Fibroblast of upper back skin (primary cell): ENCODE results near the gene CD99L2.
"Not testable (repeated sequence)": the region's sequence is repeated elsewhere in the genome, so short reads cannot be mapped to it uniquely, and the experiment has no call there.

Experiments
- DNase-seq: peaks from one replicate; pipeline ENCODE4 v3.0.0-alpha.2; 2013

Gene CD99L2

GRCh38 chrX:150849996-150850720 is 48.3 kb downstream of the CD99L2 start:
- DNase-seq: no peak

DNA sequence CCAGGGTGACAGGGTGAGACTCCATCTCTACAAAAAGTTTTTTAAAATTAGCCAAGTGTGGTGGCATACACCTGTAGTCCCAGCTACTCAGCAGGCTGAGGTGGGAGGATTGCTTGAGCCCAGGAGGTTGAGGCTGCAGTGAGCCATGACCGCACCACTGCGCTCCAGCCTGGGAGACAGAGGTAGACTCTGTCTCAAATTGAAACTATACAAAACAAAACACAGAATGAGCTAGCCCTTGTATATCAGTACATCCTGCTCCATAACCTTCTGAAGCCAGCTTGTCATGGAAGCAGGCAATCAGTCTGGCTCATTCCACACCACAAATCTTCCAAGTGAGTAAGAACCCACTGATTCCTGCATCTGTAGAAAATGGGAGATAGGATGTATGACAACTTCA is 49.0 kb downstream of the CD99L2 start:
- DNase-seq: no peak

GRCh38 chrX:150848914-150849365 is 49.5 kb downstream of the CD99L2 start:
- DNase-seq: no peak

- DNase-seq: no peak
Measured at GRCh38 chrX:150847088-150847487, 51.4 kb downstream of the CD99L2 start.

DNA sequence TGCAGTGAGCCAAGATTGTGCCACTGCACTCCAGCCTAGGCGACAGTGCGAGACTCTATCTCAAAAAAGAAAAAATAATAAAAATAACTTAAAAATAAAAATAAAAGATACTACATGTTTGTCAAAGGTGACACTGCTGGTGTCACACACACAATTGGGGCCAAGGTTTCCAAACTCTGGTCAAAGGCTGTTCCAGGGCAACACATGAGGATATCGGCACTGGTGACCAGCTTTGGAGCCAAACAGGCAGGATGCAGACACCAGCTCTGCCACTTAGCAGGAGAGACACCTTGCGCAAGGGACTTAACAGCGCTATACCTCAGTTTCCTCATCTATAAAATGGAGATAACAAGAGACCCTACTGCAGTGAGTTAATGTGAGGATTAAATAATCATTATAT is 52.3 kb downstream of the CD99L2 start:
- DNase-seq: no peak

GRCh38 chrX:150845091-150845490 is 53.4 kb downstream of the CD99L2 start:
- no peak for DNase-seq

GRCh38 chrX:150844016-150844415 is 54.5 kb downstream of the CD99L2 start:
- no peak for DNase-seq

DNA sequence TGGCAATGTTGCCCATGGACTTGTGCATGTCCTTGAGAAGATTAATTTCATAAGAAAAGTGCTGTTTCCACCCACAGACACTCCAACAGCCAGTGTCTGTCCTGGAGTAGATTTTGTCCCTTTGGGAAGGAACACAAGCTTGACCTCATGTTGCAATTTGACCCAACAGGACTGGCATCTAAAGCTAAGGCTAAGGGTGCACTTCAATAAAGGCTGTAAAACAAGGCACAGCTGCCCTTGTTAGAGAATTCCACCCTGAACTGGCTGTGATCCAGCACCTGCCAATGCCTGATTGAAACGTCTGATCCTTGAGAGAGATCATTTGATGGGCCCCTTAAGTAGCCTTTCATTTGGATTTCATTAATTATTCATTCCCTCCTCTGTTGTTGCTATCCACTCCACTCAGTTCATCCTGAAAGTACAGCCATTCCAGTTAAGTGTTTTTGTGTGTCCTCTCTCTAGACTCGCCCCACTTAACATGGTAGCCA is 56.2 kb downstream of the CD99L2 start:
- DNase-seq: no peak

DNA sequence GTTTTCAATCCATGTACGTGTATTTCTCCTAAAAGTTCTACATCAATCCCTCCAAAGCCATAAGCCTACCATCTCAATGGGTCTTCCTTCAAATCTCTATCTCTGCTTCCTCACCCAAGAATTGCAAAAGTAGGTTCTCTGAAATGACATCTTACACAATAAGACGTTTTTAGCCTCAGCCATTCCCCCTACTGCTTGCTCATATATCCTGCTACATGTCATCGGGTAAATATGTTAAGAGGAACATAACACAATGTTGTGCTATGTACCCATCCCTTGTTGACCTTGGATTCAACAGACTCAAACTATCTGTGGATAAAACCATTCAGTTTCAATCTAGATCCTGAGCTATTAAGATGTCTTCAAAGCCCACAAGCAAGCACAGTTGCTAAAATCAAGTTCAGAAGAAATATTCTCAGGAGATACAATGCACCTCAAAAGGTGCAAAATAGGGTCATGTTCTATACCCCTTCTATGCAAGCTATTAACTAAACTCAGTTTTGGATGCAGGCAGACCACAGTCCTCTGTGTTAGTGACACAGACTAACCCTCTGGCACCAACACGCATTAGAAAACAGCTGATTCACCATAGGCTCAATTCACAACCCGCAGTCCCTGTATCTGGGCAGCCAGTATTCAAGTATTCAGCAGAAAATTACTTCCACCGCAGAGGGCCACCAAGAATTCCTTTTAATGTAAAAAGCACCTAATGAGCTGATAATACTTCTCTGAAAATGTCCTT is 56.8 kb downstream of the CD99L2 start:
- peak; percentile 8 for DNase-seq

DNA sequence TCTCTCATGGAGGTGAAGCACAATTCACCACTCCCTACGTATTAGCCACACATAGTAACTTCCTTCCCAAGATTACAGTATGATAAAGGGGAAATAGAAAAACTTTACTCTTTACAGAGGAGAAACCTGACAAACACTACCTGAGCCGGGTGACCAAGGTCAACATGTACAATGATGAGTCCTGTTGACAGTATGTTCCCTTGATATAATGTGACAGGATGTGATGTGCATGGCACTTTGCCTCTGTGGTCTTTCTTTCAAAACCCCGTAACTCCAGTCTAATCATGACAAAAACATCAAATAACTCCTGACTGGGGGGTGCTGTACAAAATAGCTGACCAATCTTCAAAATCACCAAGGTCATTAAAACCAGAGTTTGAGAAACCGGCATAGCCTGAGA is 60.6 kb downstream of the CD99L2 start:
- no peak for DNase-seq

DNA sequence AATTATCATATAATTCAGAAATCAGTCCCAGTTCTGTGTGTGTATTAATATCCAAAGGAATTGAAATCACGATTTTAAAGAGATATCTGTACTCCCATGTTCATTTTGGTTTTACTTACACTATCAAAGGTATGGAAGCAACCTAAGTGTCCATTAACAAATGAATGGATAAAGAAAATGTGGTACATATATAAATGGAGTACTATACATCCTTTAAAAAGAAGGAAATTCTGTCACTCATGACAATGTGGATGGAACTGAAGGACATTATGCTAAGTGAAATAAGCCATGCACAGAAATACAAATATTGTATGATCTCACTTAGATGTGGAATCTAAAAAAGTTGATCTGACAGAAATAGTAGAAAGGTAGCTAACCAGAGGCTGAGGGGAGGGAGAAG is 63.8 kb downstream of the CD99L2 start:
- DNase-seq: no peak

DNA sequence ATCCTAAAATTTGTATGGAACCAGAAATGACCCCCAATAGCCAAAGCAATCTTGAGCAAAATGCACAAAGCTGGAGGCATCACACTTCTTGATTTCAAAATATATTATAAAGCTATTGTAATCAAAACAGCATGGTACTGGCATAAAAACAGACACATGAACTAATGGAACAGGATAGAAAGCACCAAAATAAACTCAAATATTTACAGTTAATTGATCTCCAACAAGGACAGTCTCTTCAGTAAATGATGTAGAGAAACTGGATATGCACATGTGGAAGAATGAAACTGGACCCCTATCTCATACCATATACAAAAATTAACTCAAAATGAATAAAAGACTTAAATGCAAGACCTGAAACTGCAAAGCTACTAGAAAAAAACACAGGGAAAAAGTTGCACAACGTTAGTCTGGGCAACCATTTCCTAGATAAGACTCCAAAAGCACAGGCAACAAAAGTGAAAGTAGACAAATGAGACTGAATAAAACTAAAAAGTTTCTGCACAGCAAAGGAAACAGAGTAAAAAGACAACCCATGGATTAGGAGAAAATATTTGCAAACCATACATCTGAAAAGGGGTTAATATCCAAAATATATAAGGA is 64.9 kb downstream of the CD99L2 start:
- DNase-seq: no peak

- no peak for DNase-seq
Measured at GRCh38 chrX:150831863-150832262, 66.6 kb downstream of the CD99L2 start.

DNA sequence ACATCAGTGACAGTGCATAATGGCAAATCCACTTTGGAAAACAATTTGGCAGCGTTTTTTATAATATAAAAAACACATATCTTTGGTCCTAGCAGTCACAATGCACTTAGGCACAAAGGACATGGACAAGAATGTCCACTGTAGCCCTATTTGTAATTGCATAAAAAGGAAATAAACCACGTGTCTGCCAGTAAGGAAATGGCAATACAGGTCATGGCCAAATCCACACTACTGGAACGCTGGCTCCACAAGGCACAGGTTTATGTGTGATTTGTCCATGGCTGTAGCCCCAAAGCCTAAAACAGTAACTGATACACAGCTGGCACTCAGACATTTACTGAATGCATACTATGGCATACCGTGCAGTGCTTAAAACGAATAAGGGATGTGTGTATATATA is 69.7 kb downstream of the CD99L2 start:
- DNase-seq: no peak

DNA sequence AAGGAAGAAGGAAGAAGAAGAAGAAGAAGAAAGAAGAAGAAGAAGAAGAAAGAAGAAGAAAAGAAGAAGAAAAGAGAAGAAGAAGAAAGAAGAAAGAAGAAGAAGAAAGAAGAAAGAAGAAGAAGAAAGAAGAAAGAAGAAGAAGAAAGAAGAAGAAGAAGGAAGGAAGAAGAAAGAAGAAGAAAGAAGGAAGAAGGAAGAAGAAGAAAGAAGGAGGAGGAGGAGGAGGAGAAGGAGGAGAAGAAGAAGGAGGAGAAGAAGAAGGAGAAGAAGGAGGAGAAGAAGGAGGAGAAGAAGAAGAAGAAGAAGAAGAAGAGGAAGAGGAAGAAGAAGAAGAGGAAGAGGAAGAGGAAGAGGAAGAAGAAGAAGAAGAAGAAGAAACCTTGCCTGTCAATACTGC is 74.1 kb downstream of the CD99L2 start:
- DNase-seq: not testable (repeated sequence)

GRCh38 chrX:150823826-150824225 is 74.6 kb downstream of the CD99L2 start:
- not testable (repeated sequence) for DNase-seq

GRCh38 chrX:150821971-150822370 is 76.5 kb downstream of the CD99L2 start:
- DNase-seq: no peak

- no peak for DNase-seq
Measured at GRCh38 chrX:150813922-150814321, 84.5 kb downstream of the CD99L2 start.

DNA sequence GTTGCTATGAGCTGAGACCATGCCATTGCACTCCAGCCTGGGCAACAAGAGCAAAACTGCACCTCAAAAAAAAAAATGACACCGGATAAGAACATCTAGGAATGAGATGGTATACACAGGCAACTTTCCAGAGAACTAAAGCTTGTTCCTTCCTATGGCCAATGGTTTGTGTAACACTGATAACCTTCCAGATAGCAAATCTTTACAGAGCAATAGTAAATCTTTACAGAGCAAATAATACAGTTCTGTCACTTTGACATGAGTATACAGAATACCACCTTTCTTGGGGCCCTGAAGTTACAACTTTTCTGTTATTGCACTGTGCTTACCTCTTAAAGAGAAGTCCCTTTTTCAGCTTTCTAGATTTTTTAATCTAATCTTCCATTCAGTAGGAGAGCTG is 91.6 kb downstream of the CD99L2 start:
- no peak for DNase-seq

DNA sequence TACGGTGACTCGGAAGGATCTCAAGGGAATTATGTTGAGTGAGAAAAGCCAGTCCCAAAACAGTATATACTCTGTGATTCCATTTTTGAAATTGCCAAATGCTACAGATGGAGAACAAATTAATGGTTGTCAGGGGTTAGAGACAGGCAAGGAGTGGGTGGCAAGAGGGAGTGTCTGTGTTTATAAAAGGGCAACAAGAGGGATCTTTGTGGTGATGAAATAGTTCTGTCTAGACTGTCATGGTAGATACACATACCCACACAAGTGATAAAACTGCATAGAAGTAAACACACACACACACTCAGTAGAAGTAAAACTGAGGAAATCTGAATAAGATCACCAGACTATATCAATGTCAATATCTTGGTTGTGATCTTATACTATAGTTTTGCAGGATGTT is 92.7 kb downstream of the CD99L2 start:
- DNase-seq: no peak

GRCh38 chrX:150792949-150793527 is 105.4 kb downstream of the CD99L2 start:
- DNase-seq: no peak

GRCh38 chrX:150790021-150790420 is 108.4 kb downstream of the CD99L2 start:
- DNase-seq: no peak

DNA sequence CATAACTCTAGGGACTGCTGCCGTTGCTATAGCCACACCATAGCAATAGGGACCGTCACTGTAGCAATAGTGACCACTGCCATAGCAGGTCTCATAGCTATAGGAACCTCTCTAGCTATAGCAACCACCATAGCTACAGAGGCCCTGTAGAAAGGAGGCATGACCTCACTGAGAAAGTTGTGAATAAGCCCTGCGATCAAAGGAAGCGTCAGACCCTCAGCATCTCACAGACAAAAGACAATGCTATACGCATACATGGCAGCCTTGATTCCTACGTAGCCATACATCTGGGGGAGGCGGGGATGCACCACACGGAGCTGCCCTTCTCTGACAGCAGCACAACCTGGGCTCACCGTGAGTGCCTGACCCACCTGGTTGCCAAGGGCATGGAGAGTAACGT is 116.8 kb downstream of the CD99L2 start:
- no peak for DNase-seq

- no peak for DNase-seq
Measured at GRCh38 chrX:150779385-150779784, 119.1 kb downstream of the CD99L2 start.
